Measurements from ENCODE around the gene EXOC3L1.

EXOC3L1 gene

GRCh38 chr16:67163164-67163998 is 26.6 kb downstream of the EXOC3L1 start:
- DNase-seq = no peak

GRCh38 chr16:67162506-67163163 is 27.3 kb downstream of the EXOC3L1 start:
- no peak for DNase-seq

DNA sequence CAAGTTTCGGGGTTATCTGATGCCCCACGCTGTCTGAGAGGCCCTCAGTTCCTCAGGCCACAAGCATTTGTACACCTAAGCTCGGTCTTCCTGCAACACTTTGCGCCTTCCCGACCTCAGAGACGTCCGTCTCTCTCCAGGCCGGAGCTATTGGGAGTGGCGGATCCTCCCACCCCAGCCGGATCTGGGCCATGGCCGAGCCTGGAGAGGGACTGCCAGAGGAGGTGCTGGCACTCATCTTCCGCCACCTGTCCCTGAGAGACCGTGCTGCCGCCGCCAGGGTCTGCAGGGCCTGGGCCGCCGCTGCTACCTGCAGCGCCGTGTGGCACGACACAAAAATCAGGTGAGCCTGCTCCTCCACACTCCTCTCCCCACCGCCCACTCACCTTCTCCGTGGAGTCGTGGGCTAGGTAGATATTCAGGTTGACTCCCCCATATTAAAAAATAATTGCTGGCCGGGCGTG is 28.3 kb downstream of the EXOC3L1 start:
- no peak for DNase-seq

GRCh38 chr16:67158637-67159600 is 31.0 kb downstream of the EXOC3L1 start:
- no peak for DNase-seq

DNA sequence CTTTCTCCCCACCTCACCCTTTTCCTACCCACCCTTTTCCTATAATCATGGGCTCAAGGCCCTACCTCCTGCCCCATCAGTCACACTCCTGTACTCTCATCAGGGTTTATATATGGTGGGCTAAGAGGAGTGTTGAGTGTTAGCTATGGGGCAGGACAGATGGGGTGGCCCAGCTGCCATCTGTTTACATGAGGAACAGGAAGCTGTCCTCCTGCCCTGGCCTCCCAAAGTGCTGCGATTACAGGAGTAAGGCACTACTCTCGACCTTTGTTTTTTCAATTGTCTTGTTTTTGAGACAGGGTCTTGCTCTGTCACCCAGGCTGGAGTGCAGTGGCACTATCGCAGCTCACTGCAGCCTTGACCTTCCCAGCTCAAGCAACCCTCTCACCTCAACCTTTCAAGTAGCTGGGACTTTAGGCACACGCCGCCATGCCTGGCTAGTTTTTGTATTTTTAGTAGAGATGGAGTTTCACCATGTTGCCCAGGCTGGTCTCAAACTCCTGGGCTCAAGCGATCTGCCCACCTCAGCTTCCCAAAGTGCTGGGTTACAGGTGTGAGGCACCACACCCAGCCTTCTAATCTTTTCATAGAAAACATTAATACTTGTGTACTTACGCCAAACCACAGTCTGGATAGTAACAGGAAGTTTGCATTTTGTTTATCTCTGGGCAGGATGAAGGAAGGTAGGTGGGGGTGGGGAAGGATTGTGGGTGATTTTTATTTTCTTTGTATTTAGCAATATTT is 31.9 kb downstream of the EXOC3L1 start:
- DNase-seq = no peak

DNA sequence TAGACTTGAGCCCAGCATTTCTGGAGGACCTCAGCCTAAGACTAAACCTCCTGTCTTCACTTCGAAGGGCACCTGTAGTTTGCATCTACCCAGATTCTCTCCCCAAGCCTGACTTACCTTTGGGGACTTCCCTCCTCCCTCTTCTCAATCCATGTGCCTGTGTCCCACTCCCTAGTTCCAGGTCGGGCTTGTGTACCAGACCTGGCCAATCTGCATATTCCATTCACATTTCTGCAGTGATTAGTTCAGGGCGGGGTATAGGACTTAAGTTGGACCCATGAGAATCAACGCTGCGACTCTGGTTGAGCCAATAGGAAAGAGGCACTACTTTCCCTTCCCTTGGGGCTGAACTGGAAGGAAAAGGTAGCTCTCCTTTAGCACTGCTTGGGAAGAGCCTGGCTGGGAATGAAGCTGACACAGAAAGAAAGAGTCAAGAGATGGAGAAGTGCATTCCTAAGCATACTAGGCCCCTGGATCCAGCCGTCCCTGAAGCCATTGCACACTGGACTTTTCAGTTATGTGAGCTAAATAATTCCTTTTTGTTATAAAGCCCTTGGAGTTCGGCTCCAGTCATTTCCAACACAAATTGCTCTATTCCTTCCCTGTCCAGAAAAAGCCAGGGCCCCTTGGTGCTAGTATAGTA is 32.7 kb downstream of the EXOC3L1 start:
- no peak for DNase-seq

GRCh38 chr16:67156143-67156844 is 33.6 kb downstream of the EXOC3L1 start:
- DNase-seq = no peak

DNA sequence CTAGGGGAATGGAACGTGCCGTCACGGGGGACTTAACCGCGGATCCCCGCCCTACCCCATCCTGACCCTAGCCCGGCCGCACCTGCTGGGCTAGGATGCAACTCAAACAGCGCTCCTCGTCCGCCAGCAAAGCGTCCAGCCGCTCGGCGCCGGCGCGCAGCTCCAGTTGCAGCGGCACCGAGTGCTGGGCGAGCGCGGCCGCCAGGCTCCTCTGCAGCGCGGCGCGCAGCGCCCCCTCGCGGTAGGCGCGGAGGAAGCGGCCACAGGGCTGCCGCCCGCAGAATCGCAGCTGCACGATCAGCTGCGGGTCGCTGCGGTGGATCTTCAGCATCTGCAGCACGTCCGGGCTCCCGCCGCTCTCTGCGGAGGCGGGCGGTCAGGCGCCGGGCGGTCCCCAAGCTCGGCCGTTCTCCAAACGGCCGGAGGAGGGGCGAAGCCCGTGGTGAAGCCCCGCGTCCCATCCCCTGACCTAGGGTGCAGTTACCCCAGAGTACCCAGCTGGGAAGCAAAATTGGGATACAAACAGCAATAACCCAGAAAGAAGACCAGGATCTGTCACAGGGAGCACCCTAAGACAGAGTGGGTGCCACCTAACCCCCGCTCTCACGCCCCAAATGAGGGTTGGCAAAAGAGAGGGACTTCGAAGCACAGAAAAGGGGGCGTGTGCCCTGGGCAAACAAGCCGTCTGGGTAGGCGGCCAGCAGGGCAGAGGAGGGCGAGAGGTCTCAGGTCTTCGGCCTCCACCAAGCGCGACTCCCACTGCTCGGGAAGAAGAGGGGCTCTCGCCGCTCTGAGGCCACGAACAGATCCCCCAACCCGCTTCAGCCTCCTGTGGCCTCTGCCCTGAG is 34.4 kb downstream of the EXOC3L1 start:
- DNase-seq = no peak

DNA sequence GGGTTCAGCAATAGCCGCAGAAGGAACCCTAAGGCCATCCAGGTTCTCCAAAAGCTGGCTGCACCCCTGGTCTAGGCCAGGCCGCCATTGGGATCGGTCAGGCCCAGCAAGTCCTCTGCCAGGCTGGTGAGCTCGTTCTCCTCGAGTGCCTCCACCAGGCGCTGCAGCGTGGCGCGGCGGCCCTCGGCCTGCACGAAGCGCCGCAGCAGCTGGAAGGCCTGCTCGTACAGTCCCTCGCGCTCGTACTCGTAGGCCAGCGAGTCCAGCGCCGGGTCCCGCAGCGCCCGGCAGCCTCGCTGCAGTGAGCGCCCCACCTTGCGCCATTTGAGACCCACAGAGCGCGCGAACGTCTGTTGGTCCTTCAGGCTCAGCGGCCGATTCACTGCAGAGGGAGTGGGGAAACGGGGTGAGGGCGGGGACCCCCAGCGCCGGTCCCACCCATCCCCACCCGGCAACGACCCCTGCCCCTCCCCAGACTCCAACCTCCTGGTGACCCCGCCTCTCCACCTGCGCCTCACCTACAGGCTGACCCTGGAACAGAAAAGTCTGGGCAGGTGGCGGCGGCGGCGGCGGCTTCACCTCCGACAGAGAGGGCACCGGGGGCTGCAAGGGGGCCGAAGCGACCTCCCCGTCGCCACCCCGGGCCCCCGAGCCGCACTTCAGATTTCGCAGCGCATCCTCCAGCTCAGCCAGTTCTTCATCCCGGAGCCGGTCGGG is 35.2 kb downstream of the EXOC3L1 start:
- no peak for DNase-seq

- DNase-seq = no peak
These were observed 38.4 kb downstream of the EXOC3L1 start for GRCh38 chr16:67151431-67152097.

GRCh38 chr16:67150833-67151396 is 39.0 kb downstream of the EXOC3L1 start, which contains the start of gene B3GNT9:
TSS of gene B3GNT9 (minus strand) at chr16:67150998. CDS start at chr16:67150485, 513 bp downstream.
- DNase-seq = no peak

DNA sequence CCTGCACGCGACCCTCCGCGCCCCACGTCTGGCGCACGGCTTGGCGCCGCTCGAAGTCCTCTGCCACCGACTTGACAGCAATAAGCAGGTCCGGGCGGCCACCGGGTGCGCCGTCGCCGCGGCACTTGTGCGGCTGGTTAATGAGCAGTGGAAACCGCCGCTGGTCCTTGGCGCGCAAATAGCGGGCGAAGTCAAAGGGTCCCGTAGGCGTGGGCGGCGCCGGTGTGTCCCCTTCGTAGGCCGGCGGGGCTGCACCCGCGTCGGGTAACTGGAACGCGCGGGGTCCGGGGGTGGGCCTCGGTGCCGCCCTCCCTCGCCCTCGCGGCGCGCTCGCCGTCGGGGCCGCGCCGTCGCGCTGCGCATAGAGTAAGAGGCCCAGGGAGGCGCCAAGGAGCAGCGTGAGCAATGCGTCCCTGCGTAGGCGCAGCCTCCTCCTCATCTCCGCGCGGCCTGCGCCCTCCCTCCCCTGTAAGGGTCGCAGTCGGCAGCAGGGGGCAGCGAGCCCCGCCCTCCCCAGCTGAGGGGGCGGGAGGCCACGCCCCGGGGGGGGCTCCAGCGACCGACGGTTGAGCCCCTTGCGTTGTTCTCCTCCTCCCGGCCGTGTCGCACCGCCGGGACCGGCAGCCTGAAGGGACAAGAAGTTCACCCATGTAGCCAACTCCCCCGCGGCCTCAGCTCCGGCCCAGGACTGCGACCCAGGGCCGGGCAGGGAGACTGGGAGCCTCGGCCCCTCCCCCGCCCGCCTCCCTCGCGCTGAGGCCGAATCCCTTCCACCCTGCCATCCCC is 39.7 kb downstream of the EXOC3L1 start:
- no peak for DNase-seq

GRCh38 chr16:67149276-67150046 is 40.5 kb downstream of the EXOC3L1 start:
- no peak for DNase-seq

DNA sequence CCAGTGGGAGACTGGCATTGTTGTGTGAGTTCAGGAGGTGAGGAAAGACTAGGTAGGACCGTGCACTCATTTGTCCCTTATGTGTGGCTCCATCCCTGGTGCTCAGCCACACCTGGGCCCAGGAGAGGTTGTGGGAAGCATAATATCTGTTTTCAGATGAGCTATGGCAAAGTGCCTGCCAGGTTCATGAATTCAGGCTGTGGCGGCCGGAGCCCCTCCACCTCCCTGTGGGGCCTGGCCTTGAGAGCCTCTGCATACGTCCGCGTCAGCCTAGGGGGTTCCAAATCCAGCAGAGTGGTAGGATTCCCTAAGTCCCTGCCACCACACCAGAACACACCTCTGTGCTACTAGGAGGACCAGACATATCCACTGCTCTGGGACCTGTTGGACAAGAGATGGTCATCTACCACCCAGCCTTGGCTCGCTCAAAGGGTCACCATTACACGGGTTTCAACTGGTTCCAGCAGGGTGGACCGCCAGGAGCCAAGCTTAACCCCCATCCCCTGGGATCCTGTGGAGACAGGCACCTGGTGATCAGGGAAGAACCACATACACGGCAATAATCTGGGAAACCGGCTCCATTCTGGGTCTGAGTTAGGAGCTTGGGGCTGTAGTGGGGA is 41.2 kb downstream of the EXOC3L1 start:
- no peak for DNase-seq

- DNase-seq = no peak
These were observed 41.7 kb downstream of the EXOC3L1 start for GRCh38 chr16:67148221-67148620.

DNA sequence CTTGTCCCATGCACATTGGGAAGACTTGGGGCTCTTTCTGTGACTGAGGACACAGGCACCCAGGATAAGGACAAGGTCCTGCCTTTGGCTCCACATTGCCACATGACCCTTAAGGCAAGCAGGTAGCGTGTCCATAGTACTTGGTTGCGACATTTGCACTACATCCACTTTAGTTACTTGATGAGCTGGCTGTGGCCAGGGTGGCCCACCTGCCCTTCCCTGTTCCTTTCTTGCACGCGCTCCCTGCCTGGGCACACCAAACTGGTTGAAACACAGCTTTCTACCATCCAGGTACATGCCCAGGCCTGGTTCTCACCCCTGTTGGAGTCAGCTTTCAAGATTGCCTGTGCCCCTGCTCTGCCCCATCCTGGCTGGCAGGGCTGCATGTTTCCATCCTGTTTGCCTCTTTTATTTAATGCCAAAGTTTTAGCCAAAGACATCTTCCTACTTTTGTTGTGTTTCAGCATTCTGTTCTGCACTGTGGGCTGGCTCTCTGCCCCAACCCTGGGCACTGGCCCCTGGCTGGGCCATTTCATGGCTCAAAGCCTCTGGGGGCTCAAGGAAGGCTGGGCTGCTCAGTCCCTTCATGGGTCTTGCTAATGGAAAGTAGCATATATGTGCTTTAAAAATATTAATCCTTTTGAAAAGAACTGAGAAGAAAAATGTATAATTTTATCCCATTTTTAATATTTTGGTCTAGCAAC is 42.3 kb downstream of the EXOC3L1 start:
- DNase-seq = no peak

Measured in NCI-H2029 treated with DMSO at 0.1 percent for 48 hours (cell line).